GM19023 (cell line): ENCODE measurements around the gene PRODH.
"Not testable (repeated sequence)": the region's sequence is repeated elsewhere in the genome, so short reads cannot be mapped to it uniquely, and the experiment has no call there.

Source experiments
- ATAC-seq: cut with Tn5 transposase; IDR thresholded peaks from one replicate; pipeline ENCODE4 v1.9.1; 2021; ENCODE audit warnings: mild to moderate bottlenecking, moderate library complexity; ENCODE audit not compliant: unreplicated experiment

The PRODH gene, protein sequence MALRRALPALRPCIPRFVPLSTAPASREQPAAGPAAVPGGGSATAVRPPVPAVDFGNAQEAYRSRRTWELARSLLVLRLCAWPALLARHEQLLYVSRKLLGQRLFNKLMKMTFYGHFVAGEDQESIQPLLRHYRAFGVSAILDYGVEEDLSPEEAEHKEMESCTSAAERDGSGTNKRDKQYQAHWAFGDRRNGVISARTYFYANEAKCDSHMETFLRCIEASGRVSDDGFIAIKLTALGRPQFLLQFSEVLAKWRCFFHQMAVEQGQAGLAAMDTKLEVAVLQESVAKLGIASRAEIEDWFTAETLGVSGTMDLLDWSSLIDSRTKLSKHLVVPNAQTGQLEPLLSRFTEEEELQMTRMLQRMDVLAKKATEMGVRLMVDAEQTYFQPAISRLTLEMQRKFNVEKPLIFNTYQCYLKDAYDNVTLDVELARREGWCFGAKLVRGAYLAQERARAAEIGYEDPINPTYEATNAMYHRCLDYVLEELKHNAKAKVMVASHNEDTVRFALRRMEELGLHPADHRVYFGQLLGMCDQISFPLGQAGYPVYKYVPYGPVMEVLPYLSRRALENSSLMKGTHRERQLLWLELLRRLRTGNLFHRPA

DNA sequence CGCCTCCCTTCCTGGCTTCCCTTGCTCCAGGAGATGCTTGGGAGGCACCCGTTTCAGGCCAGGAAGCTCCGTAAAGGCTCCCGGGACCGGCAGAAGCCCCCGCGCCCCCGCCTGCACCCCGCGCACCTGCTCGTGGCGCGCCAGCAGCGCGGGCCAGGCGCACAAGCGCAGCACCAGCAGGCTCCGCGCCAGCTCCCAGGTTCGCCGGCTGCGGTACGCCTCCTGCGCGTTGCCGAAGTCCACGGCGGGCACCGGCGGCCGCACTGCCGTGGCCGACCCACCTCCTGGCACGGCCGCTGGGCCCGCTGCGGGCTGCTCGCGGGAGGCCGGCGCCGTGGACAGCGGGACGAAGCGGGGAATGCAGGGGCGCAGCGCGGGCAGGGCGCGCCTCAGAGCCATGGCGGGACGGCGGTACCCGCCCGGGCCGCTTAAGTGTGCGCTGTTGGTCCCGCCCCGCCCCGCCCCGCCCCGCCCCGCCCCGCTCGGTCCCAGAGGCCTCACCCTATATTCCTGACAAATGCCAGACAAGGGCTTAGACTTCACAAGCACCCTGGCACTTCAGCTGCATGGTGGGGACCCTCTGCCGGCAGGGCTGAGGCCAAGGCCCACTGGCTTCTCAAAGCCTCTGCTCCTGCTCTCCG is at the start of gene PRODH:
PRODH (minus strand) TSS at position 405 of the 641 bp plus-strand sequence; CDS start at position 399, 6 bp downstream.
- ATAC-seq: no peak

DNA sequence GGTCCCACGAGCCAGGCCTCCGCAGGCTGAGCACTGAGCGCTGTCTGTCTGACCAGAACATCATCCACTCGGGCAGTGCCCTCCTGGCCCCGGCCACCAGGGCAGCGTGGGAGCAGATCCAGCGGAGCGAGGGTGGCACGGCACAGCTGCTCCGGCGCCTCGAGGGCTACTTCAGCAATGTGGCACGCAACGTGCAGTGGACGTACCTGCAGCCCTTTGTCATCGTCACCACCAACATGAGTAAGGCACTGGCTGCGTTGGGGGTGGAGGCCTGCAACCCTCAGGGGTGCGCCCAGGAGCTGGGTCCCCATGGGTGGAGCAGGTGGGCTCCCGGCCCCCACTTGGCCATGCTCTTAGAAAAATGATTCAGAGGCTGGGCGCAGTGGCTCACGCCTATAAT is 49.7 kb upstream of the PRODH start:
- no peak for ATAC-seq

DNA sequence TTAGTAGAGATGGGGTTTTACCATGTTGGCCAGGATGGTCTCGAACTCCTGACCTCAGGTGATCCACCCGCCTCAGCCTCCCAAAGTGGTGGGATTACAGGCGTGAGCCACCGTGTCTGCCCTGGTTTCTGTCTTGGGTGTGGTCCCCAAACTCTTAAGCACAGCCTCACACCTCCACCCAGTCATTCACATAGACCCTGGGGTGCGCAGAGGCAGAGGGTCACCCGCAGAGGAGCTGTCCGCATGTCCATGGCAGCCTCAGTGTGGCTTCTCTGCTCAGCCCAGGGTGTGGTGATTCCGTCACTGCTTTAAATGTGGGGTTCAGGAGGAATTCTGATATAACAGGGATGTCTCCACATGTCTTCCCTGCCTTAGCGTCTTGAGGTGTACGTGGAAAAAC is 48.5 kb upstream of the PRODH start:
- no peak for ATAC-seq

DNA sequence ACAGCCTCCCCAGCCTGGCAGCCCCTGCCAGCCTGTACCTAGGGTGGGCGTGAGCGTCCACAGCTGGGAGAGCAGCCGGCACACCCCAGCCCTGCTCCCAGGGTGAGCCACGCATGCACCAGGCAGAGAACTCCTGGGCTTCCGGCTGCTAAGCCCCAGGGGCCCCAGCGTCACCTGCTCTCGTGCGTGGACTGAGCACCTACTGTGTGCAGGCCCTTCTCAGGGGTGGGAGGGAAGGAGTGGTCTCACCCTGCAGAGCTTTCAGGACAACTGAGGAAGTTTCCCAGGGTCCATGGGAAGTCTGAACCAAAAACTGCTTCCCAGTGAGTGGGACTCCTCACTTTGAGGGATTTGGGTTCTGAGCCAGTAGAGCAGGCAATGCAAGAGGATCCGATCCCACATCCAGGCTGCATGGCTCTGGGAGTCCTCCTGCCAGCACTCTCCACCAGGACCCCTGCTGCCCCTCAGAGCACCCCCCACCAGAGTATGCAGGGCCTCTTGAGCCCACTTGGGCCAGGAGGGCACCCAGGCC is 47.1 kb upstream of the PRODH start:
- ATAC-seq: no peak

DNA sequence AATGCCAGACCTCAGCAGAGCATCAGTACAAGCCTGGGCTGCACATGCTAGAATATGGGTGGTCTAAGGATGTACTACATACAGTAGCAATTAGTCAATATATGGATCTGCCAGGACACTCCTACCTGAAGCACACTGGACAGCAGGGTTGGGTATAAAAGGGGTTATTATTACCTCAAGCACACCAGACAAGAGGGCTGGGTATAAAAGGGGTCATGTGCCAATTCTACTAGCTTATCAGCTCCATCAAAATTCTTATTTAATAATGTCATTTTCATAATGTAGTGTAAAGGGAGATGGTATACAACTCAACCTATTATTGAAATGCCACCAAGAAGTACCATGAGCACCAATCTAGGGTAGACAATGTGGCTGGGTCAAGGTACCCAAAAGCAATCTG is 44.7 kb upstream of the PRODH start:
- ATAC-seq: no peak

DNA sequence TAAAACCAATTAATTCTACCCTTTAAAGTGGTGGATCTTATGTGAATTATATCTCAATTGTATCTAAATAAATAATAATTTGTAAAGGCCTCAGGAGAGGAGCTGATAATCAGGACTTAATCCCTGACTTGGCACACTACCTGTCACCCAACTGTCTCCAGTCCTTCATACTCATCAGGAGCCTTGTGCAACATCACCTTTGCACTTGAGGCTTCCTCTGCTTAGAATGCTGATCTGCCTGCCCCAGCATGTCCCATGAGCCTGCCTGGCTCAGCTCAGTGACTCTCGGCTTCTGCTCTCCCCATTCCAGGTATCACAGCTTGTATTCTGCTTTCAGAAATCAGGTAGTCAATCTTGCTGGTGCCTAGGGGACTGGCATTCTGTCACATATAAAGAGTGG is 43.9 kb upstream of the PRODH start:
- no peak for ATAC-seq

DNA sequence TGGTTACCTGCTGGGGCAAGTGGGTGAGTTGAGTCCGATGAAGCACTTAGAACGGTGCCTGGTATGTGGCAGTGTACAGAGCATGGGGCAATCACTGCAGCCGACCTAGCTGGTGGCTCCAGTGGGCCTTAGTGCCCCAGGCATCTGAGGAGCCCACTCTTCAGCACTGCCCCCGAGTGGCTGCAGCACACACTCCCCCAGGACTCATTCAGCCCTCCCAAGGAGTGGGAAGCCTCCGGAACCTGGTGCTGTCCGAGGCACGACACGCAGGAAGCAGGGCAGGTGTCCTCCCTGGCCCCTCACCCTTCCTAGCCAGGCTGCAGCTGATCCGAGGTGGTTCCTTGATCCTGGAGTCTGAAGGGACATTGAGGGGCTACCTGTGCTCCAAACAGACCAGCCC is 42.4 kb upstream of the PRODH start:
- ATAC-seq: no peak

DNA sequence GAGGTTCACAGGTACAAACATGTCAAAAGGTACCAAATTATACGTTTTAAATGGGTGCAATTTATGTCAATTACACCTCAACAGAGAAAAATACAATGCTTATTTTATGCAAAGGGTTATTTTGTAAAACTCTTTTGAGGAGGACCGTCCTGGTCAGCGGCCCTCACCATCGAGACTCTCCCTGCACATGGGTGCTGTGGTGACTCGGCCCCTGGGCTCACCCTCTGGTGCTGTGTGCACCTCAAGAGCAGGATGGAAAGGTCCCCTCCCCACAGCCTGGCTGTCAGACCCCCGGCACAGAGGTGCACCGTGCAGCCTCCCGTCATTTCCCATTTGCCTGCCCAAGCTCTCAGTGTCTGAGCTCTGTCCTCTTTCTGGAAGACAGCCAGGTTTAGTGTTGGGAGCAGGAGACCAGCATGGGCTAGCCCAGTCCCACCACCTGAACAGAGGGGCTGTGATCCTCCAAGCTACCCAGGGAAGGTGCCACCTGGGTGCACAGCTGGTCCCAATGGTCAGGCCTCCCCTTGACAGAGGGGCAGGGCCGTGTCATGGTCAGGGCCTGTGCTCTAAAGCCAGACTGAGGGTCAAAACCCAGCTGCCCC is 41.8 kb upstream of the PRODH start:
- ATAC-seq: no peak

DNA sequence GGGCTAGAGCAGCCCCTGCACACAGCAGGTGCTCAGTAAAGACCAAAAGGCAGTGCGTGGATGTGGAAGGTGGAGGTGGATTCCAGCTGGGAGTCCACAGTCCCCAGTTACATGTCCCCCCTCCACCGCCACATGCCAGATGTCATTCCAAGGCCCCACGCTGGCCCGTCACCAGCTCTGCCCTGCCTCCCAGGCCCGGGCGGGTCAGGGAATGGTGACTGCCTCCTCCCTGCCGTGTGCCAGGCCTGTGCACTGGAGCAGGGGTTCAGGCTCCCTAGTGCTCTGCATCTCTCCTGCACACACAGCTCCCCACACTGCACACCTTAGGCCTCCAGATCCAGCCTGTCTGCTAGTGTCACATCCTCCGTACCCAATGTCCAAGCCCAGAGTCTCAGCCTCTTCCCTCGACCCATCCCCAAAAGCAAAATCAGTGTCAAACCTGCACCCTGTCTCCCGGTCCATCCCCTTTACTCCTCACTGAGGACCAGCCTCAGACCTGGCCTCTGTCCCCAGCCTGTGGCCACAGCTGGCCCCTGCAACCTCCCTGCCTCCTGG is 40.2 kb upstream of the PRODH start:
- no peak for ATAC-seq

DNA sequence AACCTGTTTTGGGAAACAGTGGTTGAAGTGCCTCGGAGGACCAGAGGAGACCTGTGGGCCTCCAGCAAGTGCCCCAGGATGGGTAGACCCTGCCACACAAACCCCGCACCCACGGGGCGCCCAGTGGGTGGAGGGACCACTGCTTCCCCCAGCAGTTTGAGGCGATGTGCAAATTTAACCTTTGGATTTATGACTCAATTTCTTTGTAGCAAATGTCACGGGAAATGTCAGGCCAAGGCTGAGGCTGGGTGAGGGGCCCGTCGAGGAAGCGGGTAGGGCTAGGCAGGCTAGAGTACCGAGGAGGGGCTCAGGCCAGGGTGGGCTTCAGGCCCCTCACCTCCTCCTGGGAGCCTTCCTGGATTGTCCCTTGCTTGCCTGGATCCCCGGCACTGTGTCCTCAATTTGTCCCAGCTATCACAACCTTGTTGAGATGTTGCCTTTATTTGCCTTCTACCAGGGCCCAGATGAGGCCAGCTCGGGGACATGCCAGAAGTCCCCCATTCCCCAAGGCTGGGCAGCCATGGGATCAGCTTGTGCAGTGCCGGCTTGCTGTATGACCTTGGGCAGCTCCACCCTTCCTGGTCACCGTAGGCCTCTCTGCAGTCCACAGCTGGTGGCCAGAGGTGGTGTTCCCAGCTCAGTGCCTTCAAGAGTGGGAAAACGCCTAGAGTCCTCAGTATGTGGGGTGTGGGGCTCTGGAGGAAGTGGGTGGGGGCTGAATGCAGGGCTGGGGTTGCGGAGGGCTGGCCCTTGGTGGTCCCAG is 39.5 kb upstream of the PRODH start:
- ATAC-seq: no peak

DNA sequence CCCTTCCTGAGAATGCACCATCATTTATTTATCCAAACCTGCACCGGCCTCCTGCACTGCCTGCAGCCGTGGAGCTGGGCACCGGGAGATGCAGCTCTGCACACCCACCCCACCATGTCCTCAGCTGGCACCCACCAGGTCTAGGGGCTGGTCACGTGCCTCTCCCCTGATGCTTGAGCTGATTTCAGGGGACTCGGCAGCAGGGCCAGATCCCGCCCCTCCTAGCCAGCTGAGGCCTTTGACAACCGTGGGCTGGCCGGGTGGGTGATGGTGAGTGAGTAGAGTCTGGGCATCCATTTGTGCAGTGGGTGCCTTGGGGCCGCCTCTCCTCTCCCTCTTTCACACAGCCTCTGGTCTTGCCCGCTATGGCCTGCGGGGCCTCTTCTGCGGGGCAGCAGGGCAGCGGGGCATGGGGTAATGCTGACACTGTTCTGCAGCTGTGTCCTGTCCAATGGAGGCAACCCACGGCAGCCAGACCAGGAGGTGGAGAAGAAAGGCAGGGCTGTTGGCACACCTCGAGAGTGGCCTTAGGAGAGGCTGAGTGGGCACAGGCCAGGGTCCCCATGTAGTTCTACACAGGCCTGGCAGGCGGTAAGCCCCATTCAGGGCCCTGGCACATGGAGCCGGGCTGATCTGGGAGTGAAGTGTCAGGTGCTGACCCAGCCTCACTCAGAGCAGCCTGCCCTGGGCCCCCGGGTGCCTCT is 38.5 kb upstream of the PRODH start:
- no peak for ATAC-seq

DNA sequence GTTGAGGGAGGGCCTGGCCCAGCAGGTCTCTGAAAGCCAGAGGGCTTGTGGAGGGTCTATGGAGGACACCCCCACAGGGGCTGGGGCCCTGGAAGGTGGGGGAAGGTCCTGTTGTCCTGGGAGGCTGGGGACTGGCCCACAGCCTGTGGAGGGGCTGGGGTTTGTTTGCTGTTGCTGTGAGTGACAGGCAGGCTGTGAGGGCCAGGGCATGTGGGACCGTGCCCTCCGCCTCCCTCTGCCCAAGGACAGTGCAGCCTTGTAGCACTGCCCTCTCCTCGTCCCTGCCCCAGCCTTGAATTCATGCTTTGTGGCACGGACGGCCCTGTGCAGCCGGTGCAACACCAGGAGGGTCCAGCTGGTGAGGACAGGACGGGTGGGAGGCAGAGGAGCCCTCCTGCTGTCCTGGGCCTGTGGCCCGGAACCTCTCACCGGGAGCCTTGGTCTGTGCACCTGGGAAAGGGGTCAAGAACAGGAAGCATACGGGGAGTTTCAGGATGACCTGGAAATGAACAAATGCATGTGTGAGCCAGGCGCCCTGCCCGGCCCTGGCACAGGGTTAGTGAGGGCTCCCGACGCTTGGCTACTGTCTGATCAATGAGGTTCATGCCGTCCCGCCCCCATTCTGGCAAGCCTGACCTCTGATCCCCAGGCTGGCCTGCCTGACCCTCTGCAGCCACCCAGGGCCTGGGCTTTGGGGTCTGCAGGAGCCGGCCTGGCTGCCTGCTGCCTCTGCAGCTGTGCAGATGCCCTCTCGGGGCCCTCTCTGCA is 37.4 kb upstream of the PRODH start:
- ATAC-seq: no peak

DNA sequence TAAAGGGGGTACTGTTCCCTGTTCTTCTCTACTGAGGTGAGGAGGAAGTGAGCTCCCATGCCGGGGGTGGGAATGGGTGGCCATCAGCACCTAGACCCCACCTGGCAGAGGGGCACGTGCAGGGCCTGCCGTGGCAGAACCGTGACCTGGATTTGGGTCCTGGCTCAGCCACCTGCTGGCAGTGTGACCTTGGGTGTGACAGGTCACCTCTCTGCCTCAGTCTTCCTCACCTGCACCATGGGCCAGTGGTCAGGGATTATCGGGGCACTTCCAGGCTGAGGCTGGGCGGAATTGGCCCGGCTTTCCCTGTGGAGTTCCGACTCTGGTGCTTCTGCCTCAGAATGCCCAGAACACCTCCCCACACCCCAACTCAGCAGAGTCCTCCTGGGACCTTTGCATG is 36.5 kb upstream of the PRODH start:
- not testable (repeated sequence) for ATAC-seq

DNA sequence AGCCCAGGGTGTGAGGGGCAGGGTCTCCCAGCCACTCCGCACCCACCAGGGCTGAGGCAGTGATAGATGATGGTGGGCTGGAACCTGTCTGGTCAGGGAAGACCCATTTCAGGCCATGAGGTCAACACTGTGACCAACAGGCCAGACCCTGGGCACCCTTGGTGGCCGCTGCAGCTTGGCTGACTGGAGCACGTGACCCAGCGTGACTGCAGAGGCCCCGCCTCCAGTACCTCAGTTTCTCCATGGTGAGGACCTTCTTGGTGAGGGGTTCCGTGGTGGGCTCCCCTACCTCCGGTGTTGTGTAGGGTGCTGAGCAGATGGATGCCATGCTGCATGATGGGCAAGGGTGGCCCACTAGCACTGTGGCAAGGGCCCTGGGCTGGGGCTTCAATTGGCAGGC is 35.9 kb upstream of the PRODH start:
- not testable (repeated sequence) for ATAC-seq

DNA sequence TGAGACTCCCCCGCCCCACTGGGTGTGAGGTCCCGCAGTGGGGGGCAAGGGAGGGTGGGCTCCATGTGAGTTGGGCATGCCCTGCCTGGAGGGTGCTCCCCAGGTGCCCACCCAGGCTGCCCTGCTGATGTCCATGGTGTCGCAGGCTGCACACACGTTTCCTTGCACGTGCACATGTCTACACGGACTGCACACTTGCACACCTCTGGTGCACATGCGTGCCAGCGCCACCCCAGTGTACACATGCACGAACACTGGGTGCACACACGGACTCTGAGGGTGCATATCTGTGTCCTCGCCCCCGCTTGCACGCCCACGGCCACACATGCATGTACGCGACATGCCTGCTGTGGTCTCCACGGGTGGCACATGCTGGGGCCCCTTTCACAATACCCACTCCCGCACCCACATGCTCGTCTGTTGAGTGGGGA is 35.2 kb upstream of the PRODH start:
- ATAC-seq: no peak

DNA sequence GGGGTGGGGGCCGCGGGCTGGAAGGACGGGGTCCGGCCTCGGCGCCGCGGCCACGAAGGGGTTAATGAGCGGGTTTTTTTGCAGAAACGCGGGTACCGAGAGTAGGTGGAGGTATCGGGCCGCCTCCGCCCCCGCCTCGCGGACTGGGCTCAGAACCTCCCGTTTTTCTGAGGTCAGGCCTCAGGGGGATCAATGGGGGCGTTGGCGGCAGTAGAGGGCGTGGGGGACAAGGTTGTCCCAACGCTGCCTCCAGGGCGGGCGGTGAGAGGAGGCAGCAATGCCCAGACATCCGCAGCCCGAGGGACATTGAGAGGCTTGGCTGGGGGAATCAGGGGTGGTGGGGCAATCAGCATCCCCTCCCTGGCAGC is 34.8 kb upstream of the PRODH start:
- no peak for ATAC-seq

DNA sequence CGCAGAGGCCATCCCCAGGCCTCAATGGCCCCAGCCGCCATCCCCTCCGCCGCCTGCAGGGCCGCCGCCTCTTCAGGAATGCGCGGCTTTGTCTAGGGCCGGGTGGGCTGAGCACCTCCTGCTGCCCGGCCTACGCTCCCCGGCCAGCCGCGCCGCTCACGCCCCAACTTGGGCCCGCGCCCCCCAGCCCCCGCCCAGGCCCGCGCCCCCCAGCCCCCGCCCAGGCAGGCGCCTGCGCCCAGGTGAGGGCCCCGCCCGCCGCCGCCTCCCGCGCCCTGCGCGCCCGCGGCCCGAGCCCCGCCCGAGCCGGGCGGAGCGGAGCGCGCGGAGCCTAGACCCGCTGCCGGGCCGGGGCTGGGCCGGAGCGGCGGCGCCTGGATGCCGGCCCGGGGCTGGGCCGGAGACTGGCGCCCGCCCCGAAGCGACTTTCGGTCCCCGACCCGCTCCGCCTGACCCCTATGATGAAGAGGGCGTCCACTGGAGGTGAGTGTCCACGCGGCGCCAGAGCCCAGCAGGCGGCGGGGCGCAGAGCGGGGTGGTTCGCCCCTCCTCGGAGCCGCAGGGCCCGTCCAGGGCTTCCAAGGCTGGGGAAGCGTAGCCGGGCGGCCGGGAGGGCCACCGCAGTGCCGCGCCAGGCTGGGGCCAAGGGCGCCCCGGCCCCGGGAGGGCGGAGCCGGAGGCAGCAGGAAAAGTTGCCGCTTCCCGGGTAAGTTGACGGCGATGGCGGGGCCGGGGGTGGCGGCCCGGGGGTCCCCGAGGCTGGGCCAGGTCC is 34.3 kb upstream of the PRODH start:
- ATAC-seq: no peak
